ENCODE data around the gene CHST12.
"Not testable (repeated sequence)": the region's sequence is repeated elsewhere in the genome, so short reads cannot be mapped to it uniquely, and the experiment has no call there.

Gene CHST12

DNA sequence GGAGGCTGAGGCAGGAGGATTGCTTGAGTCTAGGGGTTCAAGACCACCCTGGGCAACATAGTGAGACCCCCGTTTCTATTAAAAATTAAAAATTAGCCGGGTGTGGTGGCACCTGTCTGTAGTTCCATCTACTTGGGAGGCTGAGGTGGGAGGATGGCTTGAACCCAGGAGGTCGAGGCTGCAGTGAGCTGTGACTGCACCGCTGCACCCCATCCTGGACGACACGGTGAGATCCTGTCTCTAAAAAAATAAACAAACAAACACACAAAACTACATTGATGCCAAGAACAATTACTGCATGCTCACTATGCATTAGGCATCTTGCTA is 761 bp upstream of the CHST12 start:
- no peak for FAIRE-seq

DNA sequence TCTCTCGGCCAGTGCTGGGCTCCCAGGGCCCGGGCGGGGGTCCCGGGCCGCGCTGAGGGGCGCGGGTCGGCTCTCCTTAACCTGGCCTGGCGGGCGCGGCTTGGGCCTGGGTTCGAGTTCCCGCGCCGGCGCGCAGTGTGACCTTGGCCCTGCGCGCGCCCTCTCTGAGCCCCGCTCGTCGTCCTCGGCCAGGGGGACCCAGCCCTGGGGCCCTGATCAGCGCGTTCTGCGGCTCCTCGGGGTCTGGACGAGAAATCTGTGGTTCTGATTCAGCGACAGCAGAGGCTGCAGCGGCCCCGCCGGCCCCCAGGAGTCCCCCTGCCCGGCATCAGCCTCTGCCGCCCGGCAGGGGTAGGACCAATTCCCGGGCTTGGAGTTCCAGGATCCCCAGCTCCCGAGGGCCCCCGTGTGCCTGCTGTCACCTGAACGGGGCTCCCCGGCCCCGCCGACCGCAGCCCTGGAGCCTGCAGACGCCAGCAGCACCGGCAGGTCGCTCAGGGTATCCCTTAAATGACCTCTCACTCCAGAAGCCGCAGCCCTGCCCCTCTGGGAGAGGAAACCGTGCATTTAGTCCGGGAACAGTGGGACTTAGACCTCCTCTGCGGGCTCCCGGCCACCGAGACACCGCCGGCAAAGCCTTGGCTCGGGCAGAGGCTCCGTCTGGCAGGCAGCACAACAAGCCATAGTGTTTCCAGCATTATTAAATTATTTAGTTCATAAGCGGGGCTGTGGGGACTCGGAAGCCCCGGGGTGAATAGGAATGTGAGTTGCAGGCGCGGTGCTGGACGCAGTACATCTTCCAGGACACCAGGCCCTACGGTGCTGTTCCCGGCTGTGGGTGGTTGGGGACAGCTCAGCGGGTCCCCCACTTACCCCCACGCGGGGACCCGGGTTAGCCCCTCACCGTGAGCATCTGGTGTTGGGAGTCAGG is 572 bp downstream of the CHST12 start:
- no peak for DNase-seq (ENCODE audit: insufficient read length, low spot score)
- FAIRE-seq: no peak

More for the DNA sequence above, 761 bp upstream of the CHST12 start:
- DNase-seq (ENCODE audit: insufficient read length, low spot score): no peak

GRCh38 chr7:2404714-2405119 is 1.3 kb downstream of the CHST12 start:
- FAIRE-seq (peak; percentile 4), DNase-seq (ENCODE audit: insufficient read length, low spot score) (no peak)

GRCh38 chr7:2405201-2405600 is 1.8 kb downstream of the CHST12 start:
- DNase-seq (ENCODE audit: insufficient read length, low spot score) (no peak), FAIRE-seq (no peak)

- FAIRE-seq: peak; percentile 98
- peak; percentile 74 for DNase-seq (ENCODE audit: insufficient read length, low spot score)
Measured at GRCh38 chr7:2405601-2406345, 2.4 kb downstream of the CHST12 start.

GRCh38 chr7:2409745-2410414 is 6.5 kb downstream of the CHST12 start:
- DNase-seq (ENCODE audit: insufficient read length, low spot score) (no peak), FAIRE-seq (no peak)

DNA sequence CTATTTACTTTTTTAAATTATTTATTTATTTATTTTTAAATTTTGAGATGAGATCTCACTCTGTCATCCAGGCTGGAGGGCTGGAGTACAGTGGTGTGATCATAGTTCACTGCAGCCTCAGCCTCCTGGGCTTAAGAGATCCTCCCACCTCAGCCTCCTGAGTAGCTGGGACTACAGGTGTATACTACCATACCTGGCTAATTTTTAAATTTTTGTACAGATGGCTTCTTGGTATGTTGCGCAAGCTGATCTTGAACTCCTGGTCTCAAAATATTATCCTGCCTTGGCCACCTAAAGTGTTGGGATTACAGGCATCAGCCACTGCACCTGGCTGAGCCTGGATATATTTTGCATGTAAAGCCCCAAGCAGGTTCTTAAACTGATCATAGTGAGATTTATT is 7.6 kb downstream of the CHST12 start:
- FAIRE-seq (no peak), DNase-seq (ENCODE audit: insufficient read length, low spot score) (no peak)

DNA sequence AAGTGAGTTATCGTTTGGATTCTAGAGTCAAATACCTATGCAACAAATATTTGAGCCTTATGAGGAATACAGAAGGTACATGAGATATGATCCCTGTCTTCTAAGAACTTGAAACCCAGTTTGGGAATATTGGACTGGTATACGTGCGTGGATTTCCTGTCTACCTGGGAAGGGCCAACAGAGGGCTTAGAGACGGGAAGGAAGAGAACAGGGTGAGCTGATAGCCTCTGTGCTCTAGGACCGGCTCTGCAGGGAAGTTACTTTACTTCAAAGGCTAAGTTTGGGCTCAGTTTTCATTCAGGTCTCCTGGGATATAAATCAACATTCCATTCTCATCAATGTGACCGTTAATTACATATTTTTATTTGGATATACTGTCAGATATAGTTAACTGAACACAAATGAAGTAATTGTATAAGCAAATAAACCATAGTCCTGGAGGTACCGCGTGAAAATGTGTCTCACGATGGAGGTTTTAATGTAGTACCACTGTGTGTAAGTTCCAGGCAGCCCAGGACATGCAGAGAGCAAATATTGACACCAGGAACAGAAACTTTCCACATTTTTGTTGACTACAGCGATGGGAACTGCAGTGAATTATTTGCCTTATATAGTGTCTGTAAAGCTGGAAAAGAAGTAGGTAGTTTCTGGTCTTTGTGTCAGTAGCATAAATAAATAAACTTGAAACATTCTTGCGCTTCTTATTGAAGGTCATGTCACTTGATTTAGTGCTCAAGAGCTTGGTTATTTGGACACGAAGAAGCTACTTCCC is 8.6 kb downstream of the CHST12 start:
- FAIRE-seq (no peak), DNase-seq (ENCODE audit: insufficient read length, low spot score) (no peak)

DNA sequence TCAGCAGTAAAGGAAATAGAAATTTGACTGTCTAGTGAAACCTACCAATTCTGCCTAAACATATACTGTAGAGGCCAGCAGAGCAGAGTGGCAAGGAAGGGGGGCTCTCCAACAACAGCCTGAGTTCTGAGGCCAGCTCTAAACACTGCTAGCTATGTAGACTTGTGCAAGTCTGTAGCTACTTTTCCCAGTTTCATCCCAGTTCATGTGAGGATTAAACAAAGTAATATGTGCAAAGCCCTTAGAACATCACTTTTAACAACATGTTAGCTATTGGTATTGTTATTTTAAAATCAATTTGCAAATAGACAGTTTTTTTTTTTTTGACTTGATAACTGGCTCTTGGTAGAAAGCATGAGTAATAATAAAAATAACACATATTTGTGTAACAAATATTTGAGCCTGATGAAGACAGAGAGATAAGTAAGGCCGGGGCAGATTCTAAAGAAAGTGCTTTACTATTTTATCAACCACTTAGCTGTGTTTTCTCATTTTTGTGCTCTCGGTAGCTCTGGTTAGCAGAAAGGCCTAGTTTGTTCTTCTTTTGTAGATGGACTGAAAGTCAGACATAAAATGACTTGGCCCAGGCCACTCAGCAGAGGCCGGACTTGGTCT is 9.3 kb downstream of the CHST12 start:
- DNase-seq (ENCODE audit: insufficient read length, low spot score): no peak
- no peak for FAIRE-seq

GRCh38 chr7:2416063-2416462 is 12.7 kb downstream of the CHST12 start:
- no peak for DNase-seq (ENCODE audit: insufficient read length, low spot score)
- FAIRE-seq: no peak

GRCh38 chr7:2416650-2417049 is 13.2 kb downstream of the CHST12 start:
- DNase-seq (ENCODE audit: insufficient read length, low spot score) (no peak), FAIRE-seq (no peak)

DNA sequence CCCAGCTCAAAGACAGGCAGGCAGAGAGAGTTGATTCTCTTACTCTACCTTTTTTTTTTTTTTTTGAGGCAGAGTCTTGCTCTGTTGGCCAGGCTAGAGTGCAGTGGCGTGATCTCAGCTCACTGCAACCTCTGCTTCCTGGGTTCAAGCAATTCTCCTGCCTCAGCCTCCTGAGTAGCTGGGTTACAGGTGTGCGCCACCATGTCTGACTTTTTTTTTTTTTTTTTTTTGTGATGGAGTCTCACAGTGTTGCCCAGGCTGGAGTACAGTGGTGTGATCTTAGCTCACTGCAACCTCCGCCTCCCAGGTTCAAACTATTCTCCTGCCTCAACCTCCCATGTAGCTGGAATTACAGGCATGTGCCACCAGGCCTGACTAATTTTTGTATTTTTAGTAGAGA is 13.8 kb downstream of the CHST12 start:
- not testable (repeated sequence) for DNase-seq (ENCODE audit: insufficient read length, low spot score); FAIRE-seq

DNA sequence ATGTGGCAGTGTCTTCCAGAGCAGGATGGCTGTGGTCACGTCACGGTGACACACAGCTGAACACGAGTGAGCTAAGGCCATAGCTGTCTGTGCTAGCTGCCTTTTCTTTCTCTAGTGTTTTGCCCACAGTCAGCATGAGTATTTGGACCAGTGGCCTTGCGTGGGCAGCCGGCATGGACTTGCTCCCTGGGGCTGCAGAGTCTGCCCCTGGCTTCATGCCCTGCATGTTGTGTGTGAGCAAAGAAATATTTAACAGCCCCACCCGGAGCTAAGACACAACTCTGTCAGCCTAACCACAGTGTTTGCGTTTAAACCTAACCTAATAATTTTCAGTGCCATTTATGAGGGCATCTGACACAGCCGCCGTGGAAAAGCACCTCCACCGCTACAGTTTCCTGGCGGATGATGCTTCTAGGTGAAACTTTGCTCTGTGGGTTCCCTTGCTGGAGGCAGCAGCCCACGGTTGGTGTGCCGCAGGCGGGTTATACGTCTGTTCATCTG is 14.6 kb downstream of the CHST12 start:
- FAIRE-seq (no peak), DNase-seq (ENCODE audit: insufficient read length, low spot score) (no peak)

GRCh38 chr7:2420216-2420933 is 17.0 kb downstream of the CHST12 start:
- no peak for FAIRE-seq

DNA sequence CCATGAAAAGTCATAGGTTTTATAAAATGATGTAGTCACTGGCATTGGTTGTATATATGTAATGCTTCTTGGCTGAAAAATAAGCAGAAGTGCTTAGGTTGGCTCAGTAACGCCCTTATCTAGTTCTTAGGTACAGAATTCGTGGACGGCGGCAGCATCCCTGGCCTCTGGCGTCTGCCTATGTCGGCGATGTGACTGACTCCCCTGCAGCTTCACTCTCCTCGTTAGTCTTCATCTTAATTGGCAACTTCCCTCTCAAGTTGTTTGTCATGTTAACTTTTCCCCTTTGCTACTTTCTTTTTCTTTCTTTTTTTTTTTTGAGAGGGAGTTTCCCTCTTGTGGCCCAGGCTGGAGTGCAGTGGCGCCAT is 18.5 kb downstream of the CHST12 start:
- no peak for DNase-seq (ENCODE audit: insufficient read length, low spot score)
- no peak for FAIRE-seq

More at GRCh38 chr7:2420216-2420933, 17.0 kb downstream of the CHST12 start:
- DNase-seq (ENCODE audit: insufficient read length, low spot score): no peak

DNA sequence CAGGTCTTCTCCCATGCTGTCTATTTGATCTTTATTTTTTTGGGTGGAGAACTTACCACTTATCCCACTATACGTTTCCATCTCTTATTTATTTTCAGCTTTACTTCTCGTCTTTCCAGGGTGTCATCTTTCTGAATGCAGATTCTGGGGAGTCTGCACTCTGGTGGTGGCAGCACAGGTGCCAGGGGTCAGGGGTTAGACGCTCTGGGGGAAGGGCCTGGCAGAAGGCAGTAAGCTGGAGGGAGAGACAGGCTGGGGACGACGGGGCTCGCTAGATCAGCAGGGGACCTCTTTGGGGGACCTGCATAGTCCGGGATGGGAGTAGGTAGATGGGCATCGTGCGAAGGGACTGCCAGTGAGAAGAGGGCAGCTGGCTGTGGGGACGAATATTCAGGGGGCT is 22.3 kb downstream of the CHST12 start:
- no peak for FAIRE-seq

GRCh38 chr7:2431260-2431867 is 28.0 kb downstream of the CHST12 start:
- FAIRE-seq: peak; percentile 33

More for the DNA sequence above, 22.3 kb downstream of the CHST12 start:
- no peak for DNase-seq (ENCODE audit: insufficient read length, low spot score)

DNA sequence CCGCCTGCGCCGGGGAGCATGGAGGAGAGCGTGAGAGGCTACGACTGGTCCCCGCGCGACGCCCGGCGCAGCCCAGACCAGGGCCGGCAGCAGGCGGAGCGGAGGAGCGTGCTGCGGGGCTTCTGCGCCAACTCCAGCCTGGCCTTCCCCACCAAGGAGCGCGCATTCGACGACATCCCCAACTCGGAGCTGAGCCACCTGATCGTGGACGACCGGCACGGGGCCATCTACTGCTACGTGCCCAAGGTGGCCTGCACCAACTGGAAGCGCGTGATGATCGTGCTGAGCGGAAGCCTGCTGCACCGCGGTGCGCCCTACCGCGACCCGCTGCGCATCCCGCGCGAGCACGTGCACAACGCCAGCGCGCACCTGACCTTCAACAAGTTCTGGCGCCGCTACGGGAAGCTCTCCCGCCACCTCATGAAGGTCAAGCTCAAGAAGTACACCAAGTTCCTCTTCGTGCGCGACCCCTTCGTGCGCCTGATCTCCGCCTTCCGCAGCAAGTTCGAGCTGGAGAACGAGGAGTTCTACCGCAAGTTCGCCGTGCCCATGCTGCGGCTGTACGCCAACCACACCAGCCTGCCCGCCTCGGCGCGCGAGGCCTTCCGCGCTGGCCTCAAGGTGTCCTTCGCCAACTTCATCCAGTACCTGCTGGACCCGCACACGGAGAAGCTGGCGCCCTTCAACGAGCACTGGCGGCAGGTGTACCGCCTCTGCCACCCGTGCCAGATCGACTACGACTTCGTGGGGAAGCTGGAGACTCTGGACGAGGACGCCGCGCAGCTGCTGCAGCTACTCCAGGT is 29.7 kb downstream of the CHST12 start:
- FAIRE-seq (no peak), DNase-seq (ENCODE audit: insufficient read length, low spot score) (no peak)

More at GRCh38 chr7:2431260-2431867, 28.0 kb downstream of the CHST12 start:
- DNase-seq (ENCODE audit: insufficient read length, low spot score): peak; percentile 66
